ENCODE results near the gene KLK3. TPM values are rescaled to one million over a fixed set of nuclear protein-coding genes. Genes with fewer than 3 reads are reported as not detected.

Gene KLK3
- total and polyA plus RNA-seq, 2 of the 13 experiments (the other 11 are each of a cell fraction or from before 2014, with no cell fraction given): not detected

DNA sequence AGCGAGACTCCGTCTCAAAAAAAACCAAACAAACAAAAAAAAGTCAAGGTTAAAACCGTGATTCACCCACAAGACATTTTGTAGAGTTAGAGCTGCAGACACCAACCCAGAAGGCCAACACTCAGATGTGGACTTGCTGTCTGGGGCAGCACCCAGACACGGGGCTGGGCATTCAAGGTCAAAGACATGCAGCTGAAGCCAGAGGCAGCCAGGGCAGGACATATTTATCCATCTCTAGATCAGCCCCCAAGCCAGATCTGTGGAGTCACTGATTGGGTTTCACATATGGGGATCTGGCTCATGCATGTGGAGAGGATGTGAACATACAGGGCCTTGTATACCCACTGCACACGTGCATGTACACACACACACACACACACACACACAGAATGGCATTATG lies 24.9 kb upstream of the KLK3 start:
- no peak overlapping the region for H2AFZ ChIP-seq (ENCODE audit: low read length)
- in situ Hi-C loops (cut with HindIII; ENCODE audit: extremely low pct_ligation_motif_present, low pct_unique_long_range_greater_than_20kb) (no loop called here), intact Hi-C loops (cut with micrococcal nuclease; ENCODE audit: unreplicated experiment) (no loop called here)
- TF ChIP-seq ZNF33A (CRISPR knock-in tag; IDR thresholded peaks at IDR 0.05; ENCODE audit: borderline replicate concordance): no peak
- TF ChIP-seq ZNF761 (CRISPR knock-in tag; conservative IDR thresholded peaks at IDR 0.05): no peak
- TF ChIP-seq RARA (CRISPR knock-in tag; IDR thresholded peaks at IDR 0.05): 0 out of 2 replicates have a peak, but pooled peaks have one; percentile 12
- TF ChIP-seq SKI (IDR thresholded peaks at IDR 0.05; ENCODE audit: partially characterized antibody): peak; percentile 49
- no peak for TF ChIP-seq ATAD3A (CRISPR knock-in tag; IDR thresholded peaks at IDR 0.05)
- TF ChIP-seq HDAC2 (CRISPR knock-in tag; IDR thresholded peaks at IDR 0.05): no peak
- no peak for TF ChIP-seq ZNF234 (CRISPR knock-in tag; conservative IDR thresholded peaks at IDR 0.05)
- peak; percentile 46 for TF ChIP-seq FOSL2 (CRISPR knock-in tag; IDR thresholded peaks at IDR 0.05)
- no peak for TF ChIP-seq WIZ (CRISPR knock-in tag; IDR thresholded peaks at IDR 0.05)
- TF ChIP-seq LCORL (IDR thresholded peaks at IDR 0.05): no peak
- TF ChIP-seq LCORL (CRISPR knock-in tag; IDR thresholded peaks at IDR 0.05): no peak
- DNase-seq (ENCODE audit: low spot score): no peak
- BruUV-seq (replicated peaks): no TSS peak
- ChIA-PET POLR2A (interaction anchor here (1.2 kb wide), 1 partner anchor 25 kb away, joined by 3 read pairs; no protein-coding TSS in a partner anchor), CTCF (ENCODE audit: low intra/inter-chr PET ratio, low total read pairs) (no interaction called here)
- no peak overlapping the region for H3K9ac ChIP-seq (ENCODE audit: insufficient read depth, low read depth, low read length)
- WGBS (ENCODE audit: low lambda C conversion rate): 3% methylated on average over 3 of the region's 5 CpGs
- no peaks in the 10 kb centered on the region for H3K9me3 ChIP-seq (ENCODE audit: low read length)
- H3K79me2 ChIP-seq (ENCODE audit: insufficient read depth, low read length): no peaks in the 10 kb centered on the region
- no peaks in the 10 kb centered on the region for H3K36me3 ChIP-seq (replicated peaks in 1 of 2; ENCODE audit: control insufficient read depth in 1 of 2, insufficient read depth in 2 of 2, low read length in 2 of 2)
- H4K20me1 ChIP-seq (ENCODE audit: insufficient read depth, low read length): no peaks in the 10 kb centered on the region
- no peak for FAIRE-seq
- no peak overlapping the region for H3K4me2 ChIP-seq (ENCODE audit: low read depth, low read length)
- peaks cover under 1% of the 10 kb centered on the region; the same call in 1 of the 2 replicates for H3K4me1 ChIP-seq (ENCODE audit: insufficient read depth, low read length)
- H3K4me3 ChIP-seq (replicated peaks in 1 of 3; ENCODE audit: insufficient read depth in 1 of 3, low read depth in 2 of 3, low read length in 3 of 3): no peak overlapping the region
- H3K27ac ChIP-seq (ENCODE audit: extremely low read length, insufficient read depth, low read length): no peak overlapping the region
- ATAC-seq: no peak
- H3K27me3 ChIP-seq (ENCODE audit: control insufficient read depth in 1 of 2, insufficient read depth in 2 of 2, low read length in 2 of 2): peaks cover 0 to 40% of the 10 kb centered on the region in 2 experiments; a peak in 2 of 5 replicates

Measured in HepG2 (cell line).